Fibroblast of pulmonary artery (primary cell): Measurements from ENCODE around the gene PLD3.

ENCODE experiments used
- DNase-seq: peaks from one replicate; pipeline ENCODE4 v3.0.0-alpha.2; 2010; ENCODE audit warnings: low read depth
- H3K4me3 ChIP-seq: replicated peaks from 2 replicates; pipeline ENCODE4 v1.5.1; 2011; ENCODE audit warnings: low read depth, mild to moderate bottlenecking, control low read depth, low read length, moderate library complexity
- TF ChIP-seq, protein P1 (sequence below): IDR thresholded peaks from 2 replicates; pipeline ENCODE4 v1.5.1; 2011; ENCODE audit warnings: mild to moderate bottlenecking, control low read depth, low read length, inconsistent platforms; ENCODE audit errors: missing control alignments

PLD3 gene

DNA sequence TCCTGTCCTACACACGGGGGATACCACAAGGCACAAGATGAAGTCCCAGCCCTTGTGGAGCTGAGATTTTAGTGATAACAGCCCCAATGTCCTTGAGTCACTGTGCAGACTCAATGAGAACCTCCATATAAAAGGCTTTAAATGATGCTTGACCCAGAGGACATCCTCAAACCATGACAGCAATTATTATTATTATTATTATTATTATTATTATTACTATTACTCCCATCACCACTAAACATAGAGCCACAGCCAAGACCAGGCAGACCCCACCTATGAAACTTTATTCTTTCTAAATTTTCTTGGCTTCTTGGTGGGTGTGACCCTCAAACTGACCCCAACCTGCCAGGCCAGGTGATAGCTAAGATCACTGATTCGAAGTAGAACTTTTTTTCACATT is 11.4 kb upstream of the PLD3 start:
- no peak overlapping the region for H3K4me3 ChIP-seq
- TF ChIP-seq, protein P1, sequence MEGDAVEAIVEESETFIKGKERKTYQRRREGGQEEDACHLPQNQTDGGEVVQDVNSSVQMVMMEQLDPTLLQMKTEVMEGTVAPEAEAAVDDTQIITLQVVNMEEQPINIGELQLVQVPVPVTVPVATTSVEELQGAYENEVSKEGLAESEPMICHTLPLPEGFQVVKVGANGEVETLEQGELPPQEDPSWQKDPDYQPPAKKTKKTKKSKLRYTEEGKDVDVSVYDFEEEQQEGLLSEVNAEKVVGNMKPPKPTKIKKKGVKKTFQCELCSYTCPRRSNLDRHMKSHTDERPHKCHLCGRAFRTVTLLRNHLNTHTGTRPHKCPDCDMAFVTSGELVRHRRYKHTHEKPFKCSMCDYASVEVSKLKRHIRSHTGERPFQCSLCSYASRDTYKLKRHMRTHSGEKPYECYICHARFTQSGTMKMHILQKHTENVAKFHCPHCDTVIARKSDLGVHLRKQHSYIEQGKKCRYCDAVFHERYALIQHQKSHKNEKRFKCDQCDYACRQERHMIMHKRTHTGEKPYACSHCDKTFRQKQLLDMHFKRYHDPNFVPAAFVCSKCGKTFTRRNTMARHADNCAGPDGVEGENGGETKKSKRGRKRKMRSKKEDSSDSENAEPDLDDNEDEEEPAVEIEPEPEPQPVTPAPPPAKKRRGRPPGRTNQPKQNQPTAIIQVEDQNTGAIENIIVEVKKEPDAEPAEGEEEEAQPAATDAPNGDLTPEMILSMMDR: no peak
- DNase-seq: no peak

DNA sequence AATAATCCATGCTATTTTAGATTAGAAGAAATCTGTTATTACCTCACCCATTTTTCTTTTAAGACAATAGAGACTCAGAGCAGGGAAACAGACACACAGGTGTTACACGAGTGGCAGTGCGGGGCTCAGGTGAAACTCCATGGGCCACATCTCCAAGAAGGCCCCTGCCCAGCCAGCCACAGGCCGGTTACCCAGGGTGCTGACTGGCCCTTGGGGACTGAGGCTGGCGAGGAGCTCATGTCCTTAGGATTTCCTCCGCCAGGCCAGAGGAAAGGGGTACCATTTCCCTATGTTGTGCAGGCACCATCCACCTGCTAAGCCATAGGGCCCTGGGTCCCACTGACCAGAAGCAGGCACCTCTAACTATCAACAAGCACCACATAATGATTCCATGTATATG is 10.9 kb upstream of the PLD3 start:
- TF ChIP-seq, protein P1: no peak
- H3K4me3 ChIP-seq: no peak overlapping the region
- DNase-seq: no peak

DNA sequence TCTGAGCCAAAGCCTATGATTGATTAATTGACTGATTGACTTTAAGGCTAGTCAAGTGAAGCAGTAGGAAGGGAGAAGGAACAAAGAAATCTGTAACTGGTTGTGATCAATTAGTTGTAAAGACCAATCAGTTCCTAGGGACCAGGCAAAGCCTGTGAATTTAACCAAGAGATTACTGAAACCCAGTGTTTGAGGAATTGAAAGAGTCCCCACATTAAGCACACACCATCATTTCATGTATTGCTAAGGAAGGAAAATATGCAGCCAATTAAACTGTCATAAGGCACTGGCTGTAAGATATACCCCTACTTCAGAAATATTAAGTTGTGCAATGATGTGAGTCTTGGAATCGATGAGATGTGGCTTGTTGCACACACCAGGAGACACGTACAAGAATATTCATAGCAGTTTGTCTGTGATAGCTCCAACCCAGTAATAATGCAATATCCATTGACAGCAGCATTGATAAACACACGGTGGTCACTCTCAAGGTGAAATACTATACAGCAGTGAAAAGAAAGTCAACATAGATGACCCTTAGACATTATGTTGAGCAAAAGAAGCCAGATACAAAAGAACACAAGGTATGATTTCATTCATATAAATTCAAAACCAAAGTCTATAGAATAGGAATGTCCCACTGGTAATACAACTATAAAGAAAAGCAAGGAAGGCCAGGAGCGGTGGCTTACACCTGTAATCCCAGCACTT is 9.3 kb upstream of the PLD3 start:
- TF ChIP-seq, protein P1: no peak
- H3K4me3 ChIP-seq: no peak overlapping the region
- DNase-seq: no peak

DNA sequence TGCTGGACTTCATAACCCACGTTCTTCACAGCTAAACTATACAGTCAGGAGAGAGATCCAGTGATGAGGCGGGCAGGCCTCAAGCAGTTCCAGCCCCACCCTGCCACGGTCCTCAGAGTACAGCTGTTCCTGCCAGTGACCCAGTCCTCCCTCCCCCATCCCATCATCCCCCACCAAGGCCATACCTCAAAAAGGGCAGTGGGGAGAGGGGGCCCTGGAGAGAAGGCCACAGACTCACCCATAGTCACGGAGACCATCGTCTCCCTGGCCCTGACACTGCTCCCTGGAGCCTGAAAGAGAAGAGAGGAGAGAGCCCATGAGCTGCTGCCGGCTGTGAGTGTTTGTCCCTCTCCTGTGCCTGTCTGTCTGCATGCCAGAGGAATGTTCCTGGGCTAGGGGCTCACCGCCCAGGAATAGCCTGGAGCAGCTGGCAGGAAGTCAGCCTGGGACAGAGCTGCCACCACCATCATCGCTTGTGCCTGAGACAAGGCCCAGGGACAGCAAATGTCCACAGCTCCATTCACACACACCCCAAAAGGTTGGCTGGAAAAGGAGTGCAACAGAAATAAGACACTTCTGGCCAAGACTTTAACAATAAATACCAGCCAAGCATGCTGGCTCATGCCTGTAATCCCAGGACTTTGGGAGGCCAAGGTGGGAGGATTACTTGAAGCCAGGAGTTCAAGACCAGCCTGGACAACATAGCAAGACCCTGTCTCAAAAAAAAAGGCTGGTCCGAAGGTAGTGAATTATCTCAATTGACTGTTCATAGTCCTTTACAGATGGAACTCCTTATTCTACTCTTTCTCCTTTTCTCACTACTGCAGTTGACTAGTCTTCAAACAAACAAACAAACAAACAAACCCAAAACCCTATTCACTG is 6.7 kb upstream of the PLD3 start:
- H3K4me3 ChIP-seq: no peak overlapping the region
- no peak for DNase-seq
- TF ChIP-seq, protein P1: no peak

DNA sequence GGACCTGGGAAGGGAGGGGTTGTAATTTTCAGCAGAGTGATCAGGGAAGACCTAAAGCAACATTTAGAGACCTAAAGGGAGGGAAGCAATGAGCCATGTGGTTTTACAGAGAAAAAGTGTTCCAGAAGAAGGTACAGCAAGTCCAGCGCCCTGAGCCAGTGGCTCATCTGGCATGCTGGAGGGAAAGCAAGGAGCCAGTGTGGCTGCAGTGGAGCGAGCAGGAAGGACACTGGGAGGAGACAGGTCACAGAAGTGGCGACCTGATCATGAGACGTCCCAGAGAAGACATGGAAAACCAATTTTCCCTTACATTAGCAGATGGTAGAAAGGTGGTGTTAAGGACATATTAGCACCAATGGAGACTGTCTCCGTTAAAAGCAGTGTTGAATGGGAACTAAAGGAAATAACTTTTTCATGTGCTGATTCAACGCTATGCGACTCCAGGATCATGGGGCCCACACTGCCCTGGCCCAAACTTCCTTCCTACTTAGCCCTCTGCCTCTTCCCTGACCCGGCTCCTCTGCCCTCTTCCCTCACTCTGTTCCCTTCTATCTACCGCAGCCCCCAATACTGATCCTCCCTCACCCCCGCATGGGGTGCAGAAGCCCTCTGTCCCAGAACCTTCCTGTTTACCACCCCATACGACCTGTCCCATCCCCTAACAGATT is 5.7 kb upstream of the PLD3 start:
- no peak overlapping the region for H3K4me3 ChIP-seq
- TF ChIP-seq, protein P1: no peak
- DNase-seq: no peak

DNA sequence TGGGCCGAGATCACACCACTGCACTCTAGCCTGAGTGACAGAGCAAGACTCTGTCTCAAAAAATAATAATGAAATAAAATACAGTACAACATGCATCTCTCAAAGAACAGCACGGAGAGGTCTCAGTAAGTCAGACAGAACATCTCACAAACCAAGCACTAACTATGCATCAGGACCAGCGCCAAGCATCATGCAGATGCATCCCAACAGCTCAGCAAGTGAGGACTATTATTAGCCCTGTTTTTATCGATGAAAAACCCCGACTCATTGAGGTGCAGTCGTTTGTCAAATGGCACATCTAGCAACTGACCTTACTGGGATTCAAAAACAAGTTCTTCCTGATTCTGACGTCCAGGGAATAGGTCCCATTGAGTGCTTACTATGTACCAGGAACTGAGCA is 4.1 kb upstream of the PLD3 start:
- no peak overlapping the region for H3K4me3 ChIP-seq
- TF ChIP-seq, protein P1: no peak
- no peak for DNase-seq
